ENCODE data around the gene SUGP1. TPM values are rescaled to one million over a fixed set of nuclear protein-coding genes. Genes with fewer than 3 reads are reported as not detected.

The SUGP1 gene
- total and polyA plus RNA-seq, 8 donors: 13.0 to 129 (median 36.6) TPM

GRCh38 chr19:19349365-19349764 lies 29.1 kb upstream of the SUGP1 start:
- WGBS, 5 donors: 83 to 96% (median 92%) methylated on average over 3 to 7 of the region's 7 CpGs
- TF ChIP-seq POLR2AphosphoS5 (IDR thresholded peaks at IDR 0.05) (no peak), POLR2A (IDR thresholded peaks at IDR 0.05) (no peak), EP300 (IDR thresholded peaks at IDR 0.05) (no peak)
- TF ChIP-seq, protein P1, sequence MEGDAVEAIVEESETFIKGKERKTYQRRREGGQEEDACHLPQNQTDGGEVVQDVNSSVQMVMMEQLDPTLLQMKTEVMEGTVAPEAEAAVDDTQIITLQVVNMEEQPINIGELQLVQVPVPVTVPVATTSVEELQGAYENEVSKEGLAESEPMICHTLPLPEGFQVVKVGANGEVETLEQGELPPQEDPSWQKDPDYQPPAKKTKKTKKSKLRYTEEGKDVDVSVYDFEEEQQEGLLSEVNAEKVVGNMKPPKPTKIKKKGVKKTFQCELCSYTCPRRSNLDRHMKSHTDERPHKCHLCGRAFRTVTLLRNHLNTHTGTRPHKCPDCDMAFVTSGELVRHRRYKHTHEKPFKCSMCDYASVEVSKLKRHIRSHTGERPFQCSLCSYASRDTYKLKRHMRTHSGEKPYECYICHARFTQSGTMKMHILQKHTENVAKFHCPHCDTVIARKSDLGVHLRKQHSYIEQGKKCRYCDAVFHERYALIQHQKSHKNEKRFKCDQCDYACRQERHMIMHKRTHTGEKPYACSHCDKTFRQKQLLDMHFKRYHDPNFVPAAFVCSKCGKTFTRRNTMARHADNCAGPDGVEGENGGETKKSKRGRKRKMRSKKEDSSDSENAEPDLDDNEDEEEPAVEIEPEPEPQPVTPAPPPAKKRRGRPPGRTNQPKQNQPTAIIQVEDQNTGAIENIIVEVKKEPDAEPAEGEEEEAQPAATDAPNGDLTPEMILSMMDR (IDR thresholded peaks at IDR 0.05): no peak
- intact Hi-C loops (cut with DNase I; ENCODE audit: low total_unique reads): no loop called here
- Histone ChIP-seq H3K4me3 (no peak overlapping the region), H3K9me3 (no peaks in the 10 kb centered on the region), H3K27me3 (no peaks in the 10 kb centered on the region), H3K4me1 (no peaks in the 10 kb centered on the region), H3K27ac (no peak overlapping the region), H3K36me3 (peaks cover 92 to 100% (median 100%) of the 10 kb centered on the region in 4 donors)
- no peak for DNase-seq

DNA sequence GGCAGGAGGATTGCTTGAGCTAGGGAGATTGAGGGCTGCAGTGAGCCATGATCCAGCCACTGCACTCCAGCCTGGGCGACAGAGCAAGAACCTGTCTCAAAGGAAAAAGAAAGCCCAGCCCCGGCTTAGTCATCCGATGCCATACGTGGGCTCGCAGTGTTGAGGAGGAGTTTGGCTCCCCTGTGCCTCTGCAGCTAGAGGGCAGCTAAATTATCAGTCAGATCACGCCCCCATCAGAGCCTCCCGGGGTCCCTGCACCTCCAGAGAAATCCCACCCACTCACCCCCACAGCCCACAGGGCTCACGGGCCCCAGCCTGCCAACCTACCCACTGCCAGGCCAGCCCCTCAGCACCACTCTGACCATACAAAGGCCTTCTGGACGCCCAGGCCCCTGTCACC lies 28.0 kb upstream of the SUGP1 start:
- TF ChIP-seq, protein P1 (IDR thresholded peaks at IDR 0.05): no peak
- TF ChIP-seq POLR2AphosphoS5 (IDR thresholded peaks at IDR 0.05) (no peak), EP300 (IDR thresholded peaks at IDR 0.05) (no peak), POLR2A (IDR thresholded peaks at IDR 0.05) (no peak)

GRCh38 chr19:19347401-19348110 lies 27.2 kb upstream of the SUGP1 start:
- TF ChIP-seq POLR2A (IDR thresholded peaks at IDR 0.05) (no peak), EP300 (IDR thresholded peaks at IDR 0.05) (no peak), POLR2AphosphoS5 (IDR thresholded peaks at IDR 0.05) (no peak)
- TF ChIP-seq, protein P1 (IDR thresholded peaks at IDR 0.05): no peak
- intact Hi-C loops (cut with DNase I; ENCODE audit: low total_unique reads): no loop called here
- H3K9me3 ChIP-seq: no peaks in the 10 kb centered on the region
- H3K27me3 ChIP-seq: no peaks in the 10 kb centered on the region
- 89 to 95% (median 92%) methylated on average over 9 to 10 of the region's 10 CpGs for WGBS, 5 donors
- peaks cover 0 to 6% (median 0%) of the 10 kb centered on the region in 4 donors for H3K4me1 ChIP-seq
- no peak overlapping the region for H3K27ac ChIP-seq
- H3K36me3 ChIP-seq: peaks cover 92 to 100% (median 100%) of the 10 kb centered on the region in 4 donors
- no peak for DNase-seq
- no peak overlapping the region for H3K4me3 ChIP-seq

More for the DNA sequence above, 28.0 kb upstream of the SUGP1 start:
- WGBS, 5 donors: 77 to 92% (median 83%) methylated on average over 8 to 9 of the region's 9 CpGs
- no peak for DNase-seq
- Histone ChIP-seq H3K4me1 (no peaks in the 10 kb centered on the region), H3K4me3 (no peak overlapping the region), H3K9me3 (no peaks in the 10 kb centered on the region), H3K27ac (no peak overlapping the region), H3K27me3 (no peaks in the 10 kb centered on the region), H3K36me3 (peaks cover 92 to 100% (median 100%) of the 10 kb centered on the region in 4 donors)
- intact Hi-C loops (cut with DNase I; ENCODE audit: low total_unique reads): no loop called here

- TF ChIP-seq POLR2A (IDR thresholded peaks at IDR 0.05) (no peak), EP300 (IDR thresholded peaks at IDR 0.05) (no peak), POLR2AphosphoS5 (IDR thresholded peaks at IDR 0.05) (no peak)
- TF ChIP-seq, protein P1 (IDR thresholded peaks at IDR 0.05): no peak
- no peak for DNase-seq
- Histone ChIP-seq H3K4me1 (peaks cover 0 to 9% (median 0%) of the 10 kb centered on the region in 4 donors), H3K27ac (no peak overlapping the region), H3K4me3 (no peak overlapping the region), H3K9me3 (no peaks in the 10 kb centered on the region), H3K36me3 (peaks cover 91 to 100% (median 100%) of the 10 kb centered on the region in 4 donors), H3K27me3 (no peaks in the 10 kb centered on the region)
- intact Hi-C loops (cut with DNase I; ENCODE audit: low total_unique reads): no loop called here
- 90 to 96% (median 95%) methylated on average over 8 to 11 of the region's 11 CpGs for WGBS, 5 donors
These were observed 25.7 kb upstream of the SUGP1 start for GRCh38 chr19:19345970-19346369.

Data from stomach (tissue), 9 donors.